Cardiac fibroblast (primary cell): Measurements from ENCODE around the gene EEF1AKMT3.
A peak's percentile ranks its signal among the peaks of the same experiment; 100 is the strongest.

ENCODE experiments used
- DNase-seq, 2 donors: peaks; one replicate each; pipeline versions ENCODE4 v3.0.0 to v3.0.0-alpha.2; 2010; ENCODE audit warnings: low read depth in 2 of 2
- H3K4me3 ChIP-seq, 2 donors: replicated peaks in 1 of 2; 1 replicate in 1 of 2; 2 replicates in 1 of 2; pipeline ENCODE4 v1.5.1; 2011; ENCODE audit warnings: low read depth in 2 of 2, low read length in 2 of 2, mild to moderate bottlenecking in 2 of 2, moderate library complexity in 1 of 2
- TF ChIP-seq, protein P1 (sequence below): IDR thresholded peaks from one replicate; pipeline ENCODE4 v1.5.1; 2011; ENCODE audit warnings: low read depth, mild to moderate bottlenecking, low read length, inconsistent platforms

EEF1AKMT3 gene

DNA sequence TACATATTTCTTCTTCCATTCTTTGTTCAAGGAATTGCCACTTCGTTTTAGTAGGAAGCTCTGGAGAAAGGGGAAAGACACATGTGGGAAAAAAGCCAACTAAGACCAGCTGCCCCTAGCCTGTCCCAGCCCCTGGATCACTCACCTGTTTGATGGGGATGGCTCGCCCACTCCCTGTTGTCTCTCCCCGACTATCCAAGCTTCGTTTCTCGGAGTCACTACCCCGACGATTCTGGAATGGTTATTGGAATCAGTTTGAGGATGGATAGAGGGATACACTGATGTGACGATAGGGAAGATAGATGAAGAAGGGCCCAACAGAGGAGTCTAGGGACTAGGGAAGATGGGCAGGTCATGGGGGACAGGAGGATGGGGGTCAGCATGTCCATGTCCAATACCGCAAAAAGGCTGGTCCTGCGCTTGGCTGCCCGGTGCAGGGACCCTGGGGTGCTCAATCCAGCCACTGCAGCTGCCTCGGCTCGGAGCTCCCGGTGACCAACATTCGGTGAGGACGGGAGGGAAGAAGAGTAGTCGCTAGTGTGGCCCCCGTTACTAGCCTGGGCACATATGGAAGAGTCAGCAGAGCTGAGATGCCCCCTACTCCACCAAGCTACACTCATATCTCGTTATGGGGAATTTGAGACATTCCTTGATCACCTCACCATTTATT lies 40.9 kb upstream of the EEF1AKMT3 start:
- no peak for DNase-seq
- TF ChIP-seq, protein P1, sequence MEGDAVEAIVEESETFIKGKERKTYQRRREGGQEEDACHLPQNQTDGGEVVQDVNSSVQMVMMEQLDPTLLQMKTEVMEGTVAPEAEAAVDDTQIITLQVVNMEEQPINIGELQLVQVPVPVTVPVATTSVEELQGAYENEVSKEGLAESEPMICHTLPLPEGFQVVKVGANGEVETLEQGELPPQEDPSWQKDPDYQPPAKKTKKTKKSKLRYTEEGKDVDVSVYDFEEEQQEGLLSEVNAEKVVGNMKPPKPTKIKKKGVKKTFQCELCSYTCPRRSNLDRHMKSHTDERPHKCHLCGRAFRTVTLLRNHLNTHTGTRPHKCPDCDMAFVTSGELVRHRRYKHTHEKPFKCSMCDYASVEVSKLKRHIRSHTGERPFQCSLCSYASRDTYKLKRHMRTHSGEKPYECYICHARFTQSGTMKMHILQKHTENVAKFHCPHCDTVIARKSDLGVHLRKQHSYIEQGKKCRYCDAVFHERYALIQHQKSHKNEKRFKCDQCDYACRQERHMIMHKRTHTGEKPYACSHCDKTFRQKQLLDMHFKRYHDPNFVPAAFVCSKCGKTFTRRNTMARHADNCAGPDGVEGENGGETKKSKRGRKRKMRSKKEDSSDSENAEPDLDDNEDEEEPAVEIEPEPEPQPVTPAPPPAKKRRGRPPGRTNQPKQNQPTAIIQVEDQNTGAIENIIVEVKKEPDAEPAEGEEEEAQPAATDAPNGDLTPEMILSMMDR = no peak
- H3K4me3 ChIP-seq = no peak overlapping the region

DNA sequence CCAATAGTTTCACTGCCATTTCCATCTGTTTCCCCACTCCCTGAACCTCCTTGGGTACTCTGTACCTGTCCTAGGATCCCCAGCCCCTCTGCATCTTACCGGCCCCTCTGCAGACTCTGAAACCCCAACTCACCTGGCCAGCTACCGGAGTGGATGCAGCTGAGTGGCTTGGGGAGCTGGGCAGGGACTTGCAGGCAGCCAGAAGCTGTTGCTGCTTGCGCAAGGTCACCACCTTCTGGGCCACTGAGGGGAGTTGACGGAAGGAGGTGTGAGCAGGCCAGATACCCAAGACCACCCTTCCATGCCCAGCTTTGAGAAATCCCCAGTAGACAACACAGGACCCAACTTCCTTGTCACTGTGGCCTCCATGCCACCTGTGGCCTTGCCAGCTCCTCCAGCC lies 40.1 kb upstream of the EEF1AKMT3 start:
- no peak overlapping the region for H3K4me3 ChIP-seq
- TF ChIP-seq, protein P1 = no peak
- DNase-seq = no peak

DNA sequence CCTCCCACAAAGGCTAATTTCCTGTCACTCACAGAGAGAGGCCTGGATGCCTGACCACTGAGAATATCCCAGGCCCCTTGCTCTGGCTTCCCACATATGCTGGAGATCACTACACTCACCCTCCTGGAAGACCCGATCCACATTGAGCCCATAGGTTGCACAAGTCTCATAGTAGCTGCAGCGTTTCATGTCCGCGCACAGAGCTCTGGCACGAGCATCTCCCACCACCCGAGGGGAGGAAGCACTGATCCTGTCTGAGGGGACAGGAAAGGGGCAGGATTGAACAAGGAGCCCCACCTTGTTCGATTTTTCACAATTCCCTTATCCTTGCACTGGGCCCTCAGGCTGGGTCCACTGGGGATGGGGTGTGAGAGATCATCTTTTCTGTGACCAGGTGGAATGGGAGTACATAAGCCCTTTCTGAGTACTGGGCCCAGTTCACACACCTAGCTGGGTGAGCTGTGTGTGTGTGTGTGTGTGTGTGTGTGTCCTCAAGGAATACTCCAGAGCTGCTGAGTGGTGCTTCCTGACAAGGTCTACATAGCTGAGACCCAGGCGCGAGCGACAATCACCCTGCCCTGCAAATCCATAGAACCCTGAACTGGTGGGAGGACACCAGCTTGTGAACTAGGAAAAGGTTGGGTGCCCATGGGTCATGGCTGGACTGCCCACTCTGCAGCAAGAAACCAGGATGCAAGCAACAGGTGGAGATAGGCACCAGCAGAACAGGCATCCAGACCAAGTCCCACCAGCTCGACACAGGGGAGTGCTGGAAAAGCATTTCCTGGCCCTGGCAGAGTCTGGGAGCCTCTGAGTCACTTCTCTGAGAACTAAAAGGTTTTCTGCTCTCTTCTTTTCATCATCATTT lies 39.5 kb upstream of the EEF1AKMT3 start:
- TF ChIP-seq, protein P1 = no peak
- DNase-seq = peak in 1 of 2 donors; percentile 28
- H3K4me3 ChIP-seq = no peak overlapping the region

DNA sequence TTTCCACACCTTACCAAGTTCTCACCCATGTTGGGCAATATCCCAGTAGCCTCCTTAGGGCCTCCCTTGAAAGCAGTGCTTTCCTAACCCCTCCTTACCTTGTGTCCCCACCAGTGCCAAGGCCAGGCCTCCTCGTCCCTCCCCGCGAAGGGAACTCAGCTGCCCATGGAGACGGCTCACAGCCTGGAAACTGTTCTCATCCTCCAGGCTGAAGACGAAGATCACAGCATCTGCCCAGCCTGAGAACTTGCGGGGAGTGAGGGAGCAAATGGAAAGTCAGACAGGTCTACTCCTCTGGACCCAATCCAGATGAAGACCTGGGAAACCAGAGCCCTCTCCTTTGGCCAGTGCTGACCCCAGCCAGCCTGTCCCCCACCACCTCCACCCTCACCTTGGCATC lies 38.5 kb upstream of the EEF1AKMT3 start:
- no peak for DNase-seq
- TF ChIP-seq, protein P1 = no peak
- H3K4me3 ChIP-seq = no peak overlapping the region

DNA sequence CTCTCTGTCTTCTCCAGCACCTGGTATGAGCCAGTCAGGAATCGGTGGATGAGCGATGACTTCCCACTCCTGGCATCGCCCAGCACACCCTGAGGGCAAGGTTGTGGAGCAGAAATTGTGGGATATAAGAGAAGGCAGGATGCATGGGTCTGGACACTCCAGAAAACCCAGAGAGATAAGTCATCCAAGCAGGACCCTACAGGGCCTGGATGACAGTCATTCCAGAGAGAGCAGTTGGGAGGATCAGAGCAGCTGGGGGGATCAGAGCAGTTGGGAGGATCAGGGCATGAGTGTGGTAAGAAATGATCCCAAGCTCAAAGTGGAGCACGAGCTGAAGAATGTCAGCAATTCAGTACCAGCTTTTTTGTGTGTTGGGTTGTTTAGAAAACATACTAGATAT lies 37.8 kb upstream of the EEF1AKMT3 start:
- TF ChIP-seq, protein P1 = no peak
- DNase-seq = no peak
- no peak overlapping the region for H3K4me3 ChIP-seq

DNA sequence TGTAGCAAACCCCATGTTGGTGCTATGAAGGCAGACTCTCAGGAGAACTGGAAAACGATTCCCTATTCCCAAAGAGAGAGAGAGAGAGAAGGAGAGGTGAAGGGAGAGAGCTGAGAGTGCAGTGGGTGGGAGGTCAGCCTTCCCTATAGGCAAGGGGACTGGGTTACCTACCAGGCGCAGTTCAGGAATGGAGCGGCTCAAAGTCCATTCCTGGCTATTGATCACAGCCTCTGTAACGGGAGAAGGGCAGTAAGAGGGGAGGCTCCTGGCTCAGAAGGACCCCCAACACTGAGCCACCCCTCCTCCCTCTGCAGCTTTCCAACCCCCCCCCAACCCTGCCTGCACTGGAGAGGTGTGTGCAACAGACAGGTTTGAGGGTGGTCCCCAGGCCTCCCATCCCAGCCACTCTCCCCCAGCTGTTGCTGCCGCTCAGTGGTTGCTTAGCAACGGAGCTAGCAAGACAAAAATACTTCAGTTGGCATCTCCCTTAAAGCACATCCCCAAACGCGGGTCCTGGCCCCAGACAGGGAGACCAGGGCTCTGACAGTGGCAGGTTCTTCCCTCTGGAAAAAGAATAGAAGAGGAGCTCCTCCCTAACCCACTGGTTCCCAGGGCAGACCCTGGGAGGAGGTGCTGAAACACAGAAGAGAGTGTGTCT lies 37.1 kb upstream of the EEF1AKMT3 start:
- TF ChIP-seq, protein P1 = no peak
- no peak for DNase-seq
- H3K4me3 ChIP-seq = no peak overlapping the region
